Mesenchymal stem cell (in vitro differentiated cells and primary cell): ENCODE measurements around the gene UGT1A6.

Source experiments
- DNase-seq: peaks from one replicate; pipeline ENCODE4 v3.0.0-alpha.2; 2013
- H2AFZ ChIP-seq: one replicate; pipeline ENCODE4 v1.6.1; 2013; ENCODE audit warnings: low read depth, mild to moderate bottlenecking, control low read depth, inconsistent platforms, low read length, moderate library complexity
- H2AK5ac ChIP-seq: 2 replicates; pipeline ENCODE4 v1.6.1; 2013; ENCODE audit warnings: low read length, moderate library complexity, mild to moderate bottlenecking, inconsistent platforms; ENCODE audit not compliant: severe bottlenecking
- H2BK120ac ChIP-seq: one replicate; pipeline ENCODE4 v1.6.1; 2013; ENCODE audit warnings: low read depth, mild to moderate bottlenecking, inconsistent platforms, low read length, moderate library complexity
- H2BK12ac ChIP-seq, 2 experiments: one replicate each; pipeline ENCODE4 v1.6.1; 2013; ENCODE audit warnings: inconsistent platforms in 2 of 2, low read length in 2 of 2, mild to moderate bottlenecking in 2 of 2, moderate library complexity in 2 of 2, control low read depth in 1 of 2
- H2BK15ac ChIP-seq: one replicate; pipeline ENCODE4 v1.6.1; 2013; ENCODE audit warnings: mild to moderate bottlenecking, low read depth, inconsistent platforms; ENCODE audit not compliant: poor library complexity, severe bottlenecking
- H2BK5ac ChIP-seq: 2 replicates; pipeline ENCODE4 v1.6.1; 2013; ENCODE audit warnings: low read depth, mild to moderate bottlenecking, low read length, control low read depth, inconsistent platforms; ENCODE audit not compliant: poor library complexity, severe bottlenecking
- H3K14ac ChIP-seq, 2 experiments: one replicate each; pipeline ENCODE4 v1.6.1; 2013; ENCODE audit warnings: inconsistent platforms in 2 of 2, low read length in 2 of 2, control low read depth in 1 of 2, mild to moderate bottlenecking in 1 of 2, moderate library complexity in 1 of 2
- H3K18ac ChIP-seq, 2 experiments: one replicate each; pipeline ENCODE4 v1.6.1; 2013; ENCODE audit warnings: inconsistent platforms in 2 of 2, low read length in 2 of 2, control low read depth in 1 of 2, low read depth in 1 of 2, mild to moderate bottlenecking in 1 of 2
- H3K23ac ChIP-seq, 2 experiments: one replicate each; pipeline ENCODE4 v1.6.1; 2013; ENCODE audit warnings: inconsistent platforms in 2 of 2, low read length in 2 of 2, mild to moderate bottlenecking in 2 of 2, moderate library complexity in 2 of 2, control low read depth in 1 of 2
- H3K27ac ChIP-seq: 2 replicates; pipeline ENCODE4 v1.5.1; 2013; ENCODE audit warnings: mild to moderate bottlenecking, moderate library complexity, low read length, control low read depth, inconsistent platforms; ENCODE audit not compliant: poor library complexity, severe bottlenecking
- H3K27me3 ChIP-seq, 2 experiments: 2 replicates each; pipeline versions ENCODE4 v1.6.1 to v1.7.0; 2013; ENCODE audit warnings: low read length in 2 of 2, mild to moderate bottlenecking in 2 of 2, moderate library complexity in 2 of 2, control low read depth in 1 of 2, inconsistent platforms in 1 of 2; ENCODE audit not compliant: control insufficient read depth in 1 of 2, insufficient read depth in 1 of 2
- H3K36me3 ChIP-seq, 2 experiments: 2 replicates each; pipeline versions ENCODE4 v1.6.1 to v1.7.0; 2013; ENCODE audit warnings: low read length in 2 of 2, control low read depth in 1 of 2, inconsistent platforms in 1 of 2, low read depth in 1 of 2, mild to moderate bottlenecking in 1 of 2; ENCODE audit not compliant: insufficient read depth in 2 of 2, control insufficient read depth in 1 of 2
- H3K4ac ChIP-seq, 2 experiments: one replicate each; pipeline ENCODE4 v1.6.1; 2013; ENCODE audit warnings: inconsistent platforms in 2 of 2, low read length in 2 of 2, mild to moderate bottlenecking in 2 of 2, moderate library complexity in 2 of 2, control low read depth in 1 of 2, low read depth in 1 of 2
- H3K4me1 ChIP-seq: 2 replicates; pipeline ENCODE4 v1.6.1; 2013; ENCODE audit warnings: low read depth, low read length, control low read depth; ENCODE audit not compliant: control insufficient read depth, insufficient read depth
- H3K4me2 ChIP-seq: 2 replicates; pipeline ENCODE4 v1.6.1; 2013; ENCODE audit warnings: low read length, mild to moderate bottlenecking, inconsistent platforms; ENCODE audit not compliant: poor library complexity, severe bottlenecking
- H3K4me3 ChIP-seq, 2 experiments: 2 replicates each; pipeline versions ENCODE4 v1.5.1 to v1.7.0; 2013; ENCODE audit warnings: low read length in 2 of 2, mild to moderate bottlenecking in 2 of 2, control low read depth in 1 of 2, low read depth in 1 of 2; ENCODE audit not compliant: insufficient read depth in 1 of 2
- H3K79me1 ChIP-seq: replicated peaks from 2 replicates; pipeline ENCODE4 v1.6.1; 2013; ENCODE audit warnings: mild to moderate bottlenecking, control low read depth, low read length, inconsistent platforms; ENCODE audit not compliant: poor library complexity, severe bottlenecking
- H3K9ac ChIP-seq: 2 replicates; pipeline ENCODE4 v1.7.0; 2013; ENCODE audit warnings: mild to moderate bottlenecking, low read length, moderate library complexity
- H3K9me3 ChIP-seq: 2 replicates; pipeline ENCODE4 v1.7.0; 2013; ENCODE audit warnings: mild to moderate bottlenecking, low read length; ENCODE audit not compliant: control insufficient read depth
- H4K8ac ChIP-seq: one replicate; pipeline ENCODE4 v1.6.1; 2013; ENCODE audit warnings: inconsistent platforms, mild to moderate bottlenecking, low read length, moderate library complexity
- H4K91ac ChIP-seq: one replicate; pipeline ENCODE4 v1.6.1; 2013; ENCODE audit warnings: mild to moderate bottlenecking, low read length, inconsistent platforms
- WGBS: methylation state at CpG from one replicate; pipeline ENCODE4 v1.1.7; 2013; ENCODE audit warnings: mixed read lengths; 5-methylcytosine and 5-hydroxymethylcytosine counted together

UGT1A6 gene

DNA sequence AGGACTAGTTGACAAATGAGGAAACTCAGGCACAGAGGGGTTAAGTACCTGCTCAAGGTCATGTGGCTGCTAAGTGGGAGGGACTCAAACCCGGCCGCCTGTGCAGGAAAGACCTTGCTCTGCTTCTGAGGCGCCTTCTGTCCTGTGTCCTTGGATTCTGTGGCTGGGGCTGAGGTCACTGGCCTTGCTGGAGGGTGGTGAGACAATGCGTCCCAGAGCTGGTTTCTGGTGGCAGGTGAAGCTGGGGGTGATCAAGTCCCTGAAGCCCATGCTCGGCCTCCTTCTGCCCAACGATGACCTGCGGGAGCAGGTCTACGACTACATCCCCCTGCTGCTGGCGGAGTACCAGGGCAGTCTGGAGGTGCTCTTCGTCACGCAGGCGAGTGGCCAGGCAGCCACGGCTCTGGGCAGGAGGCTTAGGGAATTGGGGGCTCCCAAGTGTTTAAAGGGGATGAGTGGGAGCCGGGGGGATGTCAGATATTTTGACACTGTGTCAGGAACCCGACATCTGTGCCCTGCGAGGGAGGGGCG lies 101.5 kb downstream of the UGT1A6 start:
- H2BK120ac ChIP-seq, result no peak overlapping the region
- H3K4me2 ChIP-seq, result no peak overlapping the region
- no peak for DNase-seq
- no peaks in the 10 kb centered on the region for H3K36me3 ChIP-seq
- H4K8ac ChIP-seq, result no peak overlapping the region
- no peak overlapping the region for H3K4me3 ChIP-seq
- no peak overlapping the region for H3K27ac ChIP-seq
- H2BK12ac ChIP-seq, result no peak overlapping the region
- H3K79me1 ChIP-seq, result no peaks in the 10 kb centered on the region
- H3K9me3 ChIP-seq, result no peaks in the 10 kb centered on the region
- no peak overlapping the region for H2BK5ac ChIP-seq
- H3K27me3 ChIP-seq, result peaks cover 16 to 27% of the 10 kb centered on the region in 2 experiments
- no peak overlapping the region for H3K14ac ChIP-seq
- H2AFZ ChIP-seq, result no peak overlapping the region
- no peak overlapping the region for H3K4ac ChIP-seq
- H3K9ac ChIP-seq, result no peak overlapping the region
- no peak overlapping the region for H3K18ac ChIP-seq
- H2AK5ac ChIP-seq, result no peak overlapping the region
- no peak overlapping the region for H3K23ac ChIP-seq
- H4K91ac ChIP-seq, result no peak overlapping the region
- WGBS, result 82% methylated on average over 17 of the region's 17 CpGs
- H2BK15ac ChIP-seq, result no peak overlapping the region
- peaks cover 1% of the 10 kb centered on the region for H3K4me1 ChIP-seq

DNA sequence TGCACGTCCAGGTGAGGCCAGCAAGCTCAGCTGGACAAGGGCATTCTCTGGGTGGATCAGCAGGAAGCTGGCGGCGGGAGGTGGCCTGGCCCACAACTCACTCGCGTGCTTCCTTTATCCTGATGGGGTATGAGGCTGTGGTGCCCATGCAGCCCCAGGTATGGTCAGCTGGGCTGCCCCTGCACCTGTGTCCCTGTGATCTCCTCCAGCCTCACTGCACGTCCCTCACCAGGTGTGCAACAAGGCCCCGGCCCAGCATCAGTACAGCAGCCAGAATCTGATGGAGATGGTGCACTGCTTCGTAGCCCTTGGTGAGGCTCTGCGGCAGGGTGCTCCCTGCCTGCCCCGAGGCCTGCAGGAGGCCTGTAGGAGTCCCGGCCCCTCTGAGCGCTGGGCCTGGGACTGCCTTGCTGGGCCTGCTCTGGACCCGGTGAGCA lies 103.1 kb downstream of the UGT1A6 start:
- Histone ChIP-seq H3K9ac (no peak overlapping the region), H3K4ac (no peak overlapping the region), H3K9me3 (no peaks in the 10 kb centered on the region), H3K23ac (no peak overlapping the region), H3K27ac (no peak overlapping the region), H2BK5ac (no peak overlapping the region), H3K4me2 (no peak overlapping the region), H3K79me1 (no peaks in the 10 kb centered on the region), H2AK5ac (no peak overlapping the region), H3K27me3 (peaks cover 14 to 27% of the 10 kb centered on the region in 2 experiments), H3K4me1 (peaks cover 1% of the 10 kb centered on the region), H4K91ac (no peak overlapping the region), H3K36me3 (no peaks in the 10 kb centered on the region), H3K18ac (no peak overlapping the region), H3K4me3 (no peak overlapping the region), H2AFZ (no peak overlapping the region), H2BK12ac (no peak overlapping the region), H4K8ac (no peak overlapping the region), H3K14ac (no peak overlapping the region), H2BK120ac (no peak overlapping the region), H2BK15ac (no peak overlapping the region)
- DNase-seq, result no peak
- 95% methylated on average over 13 of the region's 13 CpGs for WGBS

DNA sequence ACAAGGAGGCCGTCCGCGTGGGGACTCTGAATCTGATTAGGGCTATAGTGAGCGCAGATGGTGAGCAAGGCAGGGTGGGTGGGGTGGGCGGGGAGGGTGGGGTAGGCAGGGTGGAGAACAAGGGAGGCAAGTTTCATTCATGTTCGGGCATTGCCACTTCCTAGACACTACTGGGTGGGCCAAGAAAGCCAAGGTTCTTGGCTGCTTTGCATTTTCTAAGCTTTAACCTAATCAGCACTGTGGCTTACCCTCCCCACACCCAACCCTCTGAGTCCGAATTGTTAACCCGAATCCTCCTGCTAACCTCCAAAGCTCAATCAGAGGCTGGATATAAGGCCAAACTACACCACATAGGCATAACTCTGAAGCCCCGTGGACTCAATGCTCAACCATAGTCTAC lies 103.6 kb downstream of the UGT1A6 start:
- no peak overlapping the region for H3K4me3 ChIP-seq
- H3K79me1 ChIP-seq, result no peaks in the 10 kb centered on the region
- H3K4me2 ChIP-seq, result no peak overlapping the region
- no peak overlapping the region for H2AFZ ChIP-seq
- H3K4me1 ChIP-seq, result peaks cover 1% of the 10 kb centered on the region
- no peak overlapping the region for H2BK15ac ChIP-seq
- no peak overlapping the region for H3K27ac ChIP-seq
- H2BK120ac ChIP-seq, result no peak overlapping the region
- no peak overlapping the region for H4K8ac ChIP-seq
- H3K14ac ChIP-seq, result no peak overlapping the region
- H4K91ac ChIP-seq, result no peak overlapping the region
- no peak for DNase-seq
- no peak overlapping the region for H2AK5ac ChIP-seq
- H3K27me3 ChIP-seq, result peaks cover 11 to 22% of the 10 kb centered on the region in 2 experiments
- H3K18ac ChIP-seq, result no peak overlapping the region
- no peak overlapping the region for H2BK5ac ChIP-seq
- H3K23ac ChIP-seq, result no peak overlapping the region
- no peak overlapping the region for H2BK12ac ChIP-seq
- no peaks in the 10 kb centered on the region for H3K9me3 ChIP-seq
- H3K9ac ChIP-seq, result no peak overlapping the region
- no peak overlapping the region for H3K4ac ChIP-seq
- no peaks in the 10 kb centered on the region for H3K36me3 ChIP-seq
- WGBS, result 90% methylated on average over 7 of the region's 9 CpGs

DNA sequence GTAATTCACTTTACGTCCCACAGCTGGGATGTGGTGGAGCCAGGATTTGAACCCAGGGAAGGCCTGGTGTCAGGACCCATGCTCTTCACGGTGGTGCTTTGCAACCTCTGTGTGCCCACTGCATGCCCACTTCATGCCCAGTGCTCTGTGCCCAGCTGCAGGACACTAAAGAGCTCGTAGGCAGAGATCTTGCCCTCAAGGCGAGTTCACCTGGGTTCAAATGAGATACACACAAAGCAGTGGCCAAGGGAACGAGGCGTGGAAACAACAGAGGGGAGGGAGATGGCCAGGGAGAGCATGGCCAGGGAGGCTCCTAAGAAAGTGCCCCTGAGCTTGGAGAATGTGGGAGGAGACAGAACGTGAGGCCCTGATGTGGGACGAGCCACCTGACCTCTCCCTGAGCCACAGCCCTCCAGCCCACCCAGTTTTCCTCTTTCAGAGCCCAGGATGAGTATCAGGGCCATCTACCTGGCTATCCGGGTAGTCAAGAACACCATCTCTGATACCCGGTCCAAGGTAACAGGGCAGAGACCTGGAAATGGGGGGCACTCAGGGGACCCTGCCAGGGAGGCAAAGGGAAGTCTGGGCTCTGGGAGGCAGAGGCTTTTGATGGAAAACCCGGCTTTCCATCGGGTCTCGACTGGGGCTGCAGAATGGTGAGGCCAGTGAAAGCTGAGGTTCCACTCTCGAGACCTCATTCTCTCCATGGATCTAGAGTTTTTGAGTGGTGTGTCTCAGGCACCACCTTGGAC lies 105.8 kb downstream of the UGT1A6 start:
- no peak for DNase-seq
- Histone ChIP-seq H3K36me3 (no peaks in the 10 kb centered on the region), H3K9ac (no peak overlapping the region), H3K18ac (no peak overlapping the region), H2BK15ac (no peak overlapping the region), H3K14ac (no peak overlapping the region), H3K4ac (no peak overlapping the region), H2AK5ac (no peak overlapping the region), H2AFZ (no peak overlapping the region), H2BK12ac (no peak overlapping the region), H3K23ac (no peak overlapping the region), H3K27ac (no peak overlapping the region), H3K27me3 (peaks cover 11 to 35% of the 10 kb centered on the region in 2 experiments), H2BK5ac (no peak overlapping the region), H3K79me1 (no peaks in the 10 kb centered on the region), H3K4me3 (no peak overlapping the region), H3K9me3 (no peaks in the 10 kb centered on the region), H4K8ac (no peak overlapping the region), H3K4me1 (peaks cover 1% of the 10 kb centered on the region), H4K91ac (no peak overlapping the region), H2BK120ac (no peak overlapping the region), H3K4me2 (no peak overlapping the region)
- WGBS, result 78% methylated on average over 13 of the region's 14 CpGs
